Measurements from ENCODE around the gene RENBP. TPM values are rescaled to one million over a fixed set of nuclear protein-coding genes. Genes with fewer than 3 reads are reported as not detected.

Gene RENBP
- total and polyA plus RNA-seq, 9 of the 15 experiments (the other 6 are each of a cell fraction or from before 2014, with no cell fraction given) = 0.07 to 14.8 (median 10.6) TPM; not detected in 1

DNA sequence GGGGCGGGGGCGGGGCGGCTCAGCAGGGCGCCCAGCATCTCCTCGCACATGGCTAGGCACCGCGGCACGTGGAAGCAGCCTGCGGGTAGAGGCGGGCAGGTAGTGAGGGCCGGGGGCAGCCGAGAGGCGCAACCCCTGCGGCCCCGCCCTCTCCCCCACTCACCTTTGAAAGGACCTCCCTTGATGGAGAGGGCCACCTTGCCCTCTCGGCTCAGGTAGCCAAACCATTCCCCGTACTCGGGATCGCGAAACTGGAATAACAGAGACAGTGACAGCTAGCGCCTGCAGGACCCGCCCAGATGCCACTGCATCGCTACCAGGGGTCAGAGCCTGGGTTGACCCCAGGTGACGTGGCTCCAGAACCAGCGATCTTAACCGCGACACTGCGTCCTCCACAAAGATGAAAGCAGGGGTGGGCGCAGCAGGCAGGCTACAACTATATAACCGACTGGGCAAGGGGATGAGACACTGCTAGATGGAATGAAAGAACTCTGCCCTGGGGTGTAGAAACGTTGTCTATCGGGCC, 9.1 kb downstream of the RENBP start:
- peak overlapping the region; percentile 45 to 87 for H3K9ac ChIP-seq (ENCODE audit: insufficient read depth in 1 of 2, low read depth in 2 of 2, low read length in 2 of 2)
- no peaks in the 10 kb centered on the region for H3K27me3 ChIP-seq (ENCODE audit: control insufficient read depth in 2 of 2, insufficient read depth in 2 of 2, low read length in 2 of 2)
- intact Hi-C loops (cut with micrococcal nuclease) = no loop called here
- 22% methylated on average over 15 of the region's 32 CpGs for WGBS (ENCODE audit: insufficient coverage, low coverage, missing lambda C conversion rate)
- DNase-seq (ENCODE audit: extremely low read depth in 1 of 4, low spot score in 3 of 4) = peak in 2 of 4 experiments; percentile 28 to 45
- ChIA-PET POLR2A (interaction anchor here (0.6 to 2.0 kb wide), 4 partner anchors 10 to 141 kb away, joined by 3 to 12 read pairs (median 4); partner anchors contain the start of genes IDH3G, RENBP and SSR4), CTCF (ENCODE audit: low intra/inter-chr PET ratio) (no interaction called here)
- peak; percentile 7 for ATAC-seq
- FAIRE-seq = peak; percentile 49
- H3K4me3 ChIP-seq = peak overlapping the region; percentile 29
- H3K9me3 ChIP-seq (replicated peaks; ENCODE audit: control insufficient read depth, insufficient read depth, low read depth, low read length) = no peaks in the 10 kb centered on the region
- H4K20me1 ChIP-seq (replicated peaks; ENCODE audit: control insufficient read depth, insufficient read depth, low read length) = no peaks in the 10 kb centered on the region
- peaks cover 32% of the 10 kb centered on the region for H3K79me2 ChIP-seq (ENCODE audit: control insufficient read depth, insufficient read depth, low read length)
- H3K9me1 ChIP-seq (ENCODE audit: control insufficient read depth, insufficient read depth, low read length) = no peaks in the 10 kb centered on the region
- peak overlapping the region; percentile 61 for H3K4me2 ChIP-seq (ENCODE audit: insufficient read depth, low read length)
- H3K36me3 ChIP-seq (ENCODE audit: control insufficient read depth, insufficient read depth, low read length) = peaks cover 36% of the 10 kb centered on the region; the same call in 2 of the 3 replicates
- H2AFZ ChIP-seq (ENCODE audit: low read depth, low read length) = peak overlapping the region; percentile 83
- in situ Hi-C loops (cut with MboI) = no loop called here
- peak overlapping the region; percentile 46; the same call in 1 of the 3 replicates for H3K27ac ChIP-seq (ENCODE audit: extremely low read depth, low read depth, low read length)
- H3K4me1 ChIP-seq (replicated peaks in 1 of 2; ENCODE audit: control insufficient read depth in 2 of 2, insufficient read depth in 2 of 2, low read length in 2 of 2) = peaks cover 12 to 40% of the 10 kb centered on the region in 2 experiments; a peak in 4 of 5 replicates
- BruUV-seq (replicated peaks) = no TSS peak
- TF ChIP-seq RB1 (IDR thresholded peaks at IDR 0.05; ENCODE audit: low read depth) = 0 out of 2 replicates have a peak, but pooled peaks have one; percentile 9
- no peak for TF ChIP-seq MEF2A (IDR thresholded peaks at IDR 0.05; ENCODE audit: control insufficient read depth, low read depth, low read length)
- TF ChIP-seq EP400 (IDR thresholded peaks at IDR 0.05) = peak; percentile 70
- TF ChIP-seq EP300 (IDR thresholded peaks at IDR 0.05; ENCODE audit: low read length) = no peak
- TF ChIP-seq CTBP1 (IDR thresholded peaks at IDR 0.05; ENCODE audit: borderline replicate concordance) = peak; percentile 16; the same call in 1 of the 2 replicates
- 0 out of 2 replicates have a peak, but pooled peaks have one; percentile 11 for TF ChIP-seq ETV5 (CRISPR knock-in tag; IDR thresholded peaks at IDR 0.05; ENCODE audit: low read depth)
- TF ChIP-seq, protein P1, sequence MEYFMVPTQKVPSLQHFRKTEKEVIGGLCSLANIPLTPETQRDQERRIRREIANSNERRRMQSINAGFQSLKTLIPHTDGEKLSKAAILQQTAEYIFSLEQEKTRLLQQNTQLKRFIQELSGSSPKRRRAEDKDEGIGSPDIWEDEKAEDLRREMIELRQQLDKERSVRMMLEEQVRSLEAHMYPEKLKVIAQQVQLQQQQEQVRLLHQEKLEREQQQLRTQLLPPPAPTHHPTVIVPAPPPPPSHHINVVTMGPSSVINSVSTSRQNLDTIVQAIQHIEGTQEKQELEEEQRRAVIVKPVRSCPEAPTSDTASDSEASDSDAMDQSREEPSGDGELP (CRISPR knock-in tag; IDR thresholded peaks at IDR 0.05; ENCODE audit: borderline replicate concordance) = 0 out of 2 replicates have a peak, but pooled peaks have one; percentile 26
- TF ChIP-seq, protein P2, sequence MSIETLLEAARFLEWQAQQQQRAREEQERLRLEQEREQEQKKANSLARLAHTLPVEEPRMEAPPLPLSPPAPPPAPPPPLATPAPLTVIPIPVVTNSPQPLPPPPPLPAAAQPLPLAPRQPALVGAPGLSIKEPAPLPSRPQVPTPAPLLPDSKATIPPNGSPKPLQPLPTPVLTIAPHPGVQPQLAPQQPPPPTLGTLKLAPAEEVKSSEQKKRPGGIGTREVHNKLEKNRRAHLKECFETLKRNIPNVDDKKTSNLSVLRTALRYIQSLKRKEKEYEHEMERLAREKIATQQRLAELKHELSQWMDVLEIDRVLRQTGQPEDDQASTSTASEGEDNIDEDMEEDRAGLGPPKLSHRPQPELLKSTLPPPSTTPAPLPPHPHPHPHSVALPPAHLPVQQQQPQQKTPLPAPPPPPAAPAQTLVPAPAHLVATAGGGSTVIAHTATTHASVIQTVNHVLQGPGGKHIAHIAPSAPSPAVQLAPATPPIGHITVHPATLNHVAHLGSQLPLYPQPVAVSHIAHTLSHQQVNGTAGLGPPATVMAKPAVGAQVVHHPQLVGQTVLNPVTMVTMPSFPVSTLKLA (conservative IDR thresholded peaks at IDR 0.05) = peak; percentile 55 to 77; a peak in 3 of 4 replicates
